PC-9 (cell line): ENCODE measurements around the gene CLEC7A.

ENCODE experiments used
- CTCF ChIP-seq: fragments of 200-600 bp; sonication (generic); conservative IDR thresholded peaks from 2 replicates; pipeline ENCODE4 v1.6.1; 2017; ENCODE audit warnings: mixed run types, antibody characterized with exemption, mild to moderate bottlenecking, moderate library complexity
- EZH2 ChIP-seq: fragments of 200-600 bp; sonication (generic); IDR thresholded peaks from 2 replicates; pipeline ENCODE4 v1.8.0; 2017; ENCODE audit warnings: antibody characterized with exemption, low read depth

- no peak for TF ChIP-seq CTCF
- TF ChIP-seq EZH2, result no peak
Observed at GRCh38 chr12:10068644-10069043, 61.4 kb downstream of the CLEC7A start.
